Measurements from ENCODE around the gene REG4.

The REG4 gene

DNA sequence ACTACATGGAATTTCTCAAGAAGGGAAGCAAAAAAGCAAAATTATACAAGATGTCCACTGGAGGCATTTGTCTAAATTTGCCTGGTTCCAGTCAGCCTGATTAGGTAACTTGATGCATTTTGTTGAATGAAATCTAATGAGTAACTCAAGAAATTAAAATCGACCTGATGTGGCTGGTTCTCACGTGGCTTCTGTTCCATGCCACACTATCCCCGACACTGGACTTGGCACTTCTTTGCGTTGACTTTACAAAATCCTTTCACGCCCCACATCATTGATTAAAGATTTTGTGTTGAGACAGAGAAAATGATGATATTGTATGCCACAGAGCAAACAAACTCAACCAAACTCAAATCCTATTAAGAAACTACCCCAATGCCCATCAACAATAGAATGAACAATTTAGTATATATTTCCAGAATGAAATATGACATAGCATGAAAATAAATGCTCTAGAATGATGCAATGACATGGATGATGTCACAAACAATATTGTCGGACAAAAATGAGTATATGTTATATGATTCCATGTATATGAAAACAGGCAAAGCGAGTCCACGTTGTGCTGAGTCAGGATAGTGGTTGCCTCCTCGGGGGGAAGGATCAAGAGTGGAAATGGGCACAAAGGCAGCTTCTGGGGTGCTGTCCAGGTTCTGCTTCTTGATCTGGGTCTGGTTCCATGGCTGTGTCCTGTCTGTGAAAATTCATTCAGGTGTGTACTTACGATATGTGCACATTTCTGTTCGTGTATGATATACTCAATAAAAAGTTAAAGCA, 29.6 kb downstream of the REG4 start:
- DNase-seq (ENCODE audit: low read depth, low spot score) = no peak

DNA sequence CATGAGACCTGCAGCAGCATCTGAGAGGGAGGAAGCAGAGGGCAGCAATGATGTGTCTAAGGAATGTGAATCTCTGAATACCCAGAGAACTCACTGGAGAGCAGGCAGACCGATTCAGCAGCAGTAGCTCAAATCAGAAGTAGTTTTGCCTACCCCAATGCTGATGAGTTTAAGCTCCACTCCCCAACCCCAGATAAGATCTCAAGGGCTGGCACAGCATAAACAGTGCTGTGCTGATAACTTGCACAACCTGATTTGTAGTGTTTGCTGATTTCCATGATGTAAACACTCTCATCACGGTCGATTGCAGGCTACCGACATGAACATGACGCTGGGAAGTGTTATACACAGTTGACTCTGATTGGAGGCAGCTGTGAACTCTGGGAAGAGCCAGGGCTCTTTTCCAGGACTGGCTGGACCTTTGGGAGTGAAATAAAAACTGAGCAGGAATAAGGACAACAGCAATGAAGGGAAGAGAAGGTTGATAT, 31.3 kb downstream of the REG4 start:
- no peak for DNase-seq (ENCODE audit: low read depth, low spot score)

DNA sequence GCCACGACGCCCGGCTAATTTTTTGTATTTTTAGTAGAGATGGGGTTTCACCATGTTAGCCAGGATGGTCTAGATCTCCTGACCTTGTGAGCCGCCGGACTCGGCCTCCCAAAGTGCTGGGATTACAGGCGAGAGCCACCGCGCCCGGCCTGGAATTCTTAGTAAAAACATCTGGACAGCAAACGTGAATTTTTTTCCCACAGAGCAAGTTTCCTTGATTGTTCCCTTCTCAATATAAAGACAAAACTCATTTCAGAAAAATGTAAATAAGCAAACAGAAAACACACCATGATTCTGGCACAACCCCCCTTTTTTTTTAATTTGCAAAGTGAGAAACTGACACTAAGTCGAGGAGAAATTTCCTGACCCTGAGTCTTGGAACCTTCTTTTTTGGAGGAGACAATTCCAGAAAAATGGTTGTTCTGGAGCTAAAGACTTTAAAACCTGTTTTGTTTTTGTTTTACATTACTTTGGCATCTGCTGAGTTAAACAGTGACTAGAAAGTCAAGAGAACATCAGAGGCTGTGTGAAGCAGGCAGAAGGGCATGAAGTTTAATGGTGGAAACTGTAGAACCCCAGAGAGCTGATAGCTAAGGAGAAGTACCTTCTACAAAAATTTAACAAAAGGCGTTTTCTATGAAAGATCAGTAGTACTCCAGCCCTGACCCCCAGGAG, 32.2 kb downstream of the REG4 start:
- no peak for DNase-seq (ENCODE audit: low read depth, low spot score)

DNA sequence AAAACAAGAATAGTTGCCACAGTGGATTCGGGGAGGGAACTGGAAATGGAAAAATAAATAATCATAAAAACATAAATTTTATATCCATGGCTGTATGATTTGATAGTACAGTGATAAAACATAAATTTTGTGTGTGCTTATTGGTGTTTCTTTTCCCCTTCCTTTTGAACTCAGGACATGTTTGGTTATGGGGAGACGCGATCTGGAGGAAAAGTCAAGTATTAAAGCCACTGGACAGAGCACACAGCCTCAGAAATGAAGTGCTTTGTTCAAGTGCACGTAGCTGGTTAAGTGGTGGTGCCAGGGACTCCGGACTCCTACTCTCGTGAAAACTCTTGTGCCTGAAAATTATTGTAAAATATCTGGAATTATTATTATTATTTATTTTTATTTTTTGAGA, 32.9 kb downstream of the REG4 start:
- no peak for DNase-seq (ENCODE audit: low read depth, low spot score)

DNA sequence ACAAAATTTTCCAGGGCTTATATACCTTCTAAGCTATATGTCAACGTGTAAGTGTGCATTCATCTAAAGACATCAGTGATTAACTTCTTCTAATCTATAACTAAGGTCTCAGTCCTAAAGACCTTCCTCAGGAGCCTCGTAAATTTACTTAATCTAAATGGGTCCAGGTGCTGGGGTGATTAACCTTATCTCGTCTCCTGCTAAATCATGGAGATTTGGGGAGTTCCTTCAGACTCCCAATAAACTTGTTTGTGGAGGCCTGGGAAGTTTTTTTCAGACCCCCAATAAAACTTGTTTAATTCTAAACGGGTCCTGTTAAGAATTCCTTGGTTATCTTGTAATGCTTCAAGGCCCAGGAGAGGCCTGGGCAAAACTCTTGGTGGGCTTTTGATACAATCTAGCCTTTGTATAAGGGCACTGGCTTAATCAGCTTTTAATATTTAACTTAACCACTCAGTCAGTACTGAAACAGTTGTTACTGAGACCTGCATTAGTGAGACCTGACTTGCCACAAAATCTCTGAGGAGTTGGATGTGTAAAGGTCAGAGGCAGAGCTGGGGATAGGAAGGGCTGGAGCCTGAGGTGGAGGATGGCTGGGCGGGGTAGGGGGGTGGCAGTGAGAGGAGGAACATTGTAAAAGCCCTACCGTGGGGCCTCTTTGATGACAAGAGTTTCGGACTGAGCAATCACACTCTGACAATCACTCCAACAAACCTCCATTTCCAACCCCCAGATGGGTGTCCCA, 36.3 kb downstream of the REG4 start:
- no peak for DNase-seq (ENCODE audit: low read depth, low spot score)

DNA sequence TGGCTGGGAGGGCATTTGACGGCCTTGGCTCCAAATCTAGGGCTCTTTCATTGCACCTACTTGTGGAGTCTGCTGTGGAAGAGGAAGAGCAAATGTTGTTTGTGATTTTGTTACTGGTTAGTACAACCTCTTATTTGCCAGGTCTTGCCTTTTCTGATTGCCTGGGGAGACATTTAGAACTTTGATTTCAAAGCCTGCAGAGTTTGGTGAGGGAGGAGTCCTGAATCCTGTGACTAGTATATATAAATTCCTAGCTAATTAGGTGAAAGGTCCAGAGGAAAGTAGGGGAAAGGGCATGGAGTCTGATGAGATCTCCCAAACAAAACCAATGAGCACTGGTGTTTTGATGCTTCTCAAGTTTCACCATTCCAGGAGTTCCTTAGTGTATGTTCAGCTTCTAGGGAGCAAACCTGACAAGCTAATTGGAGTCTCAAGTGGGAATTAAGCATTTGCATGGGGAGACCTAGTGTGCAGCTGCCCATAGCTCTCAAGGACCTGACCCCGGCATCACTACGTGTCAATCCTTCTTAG, 37.5 kb downstream of the REG4 start:
- no peak for DNase-seq (ENCODE audit: low read depth, low spot score)

DNA sequence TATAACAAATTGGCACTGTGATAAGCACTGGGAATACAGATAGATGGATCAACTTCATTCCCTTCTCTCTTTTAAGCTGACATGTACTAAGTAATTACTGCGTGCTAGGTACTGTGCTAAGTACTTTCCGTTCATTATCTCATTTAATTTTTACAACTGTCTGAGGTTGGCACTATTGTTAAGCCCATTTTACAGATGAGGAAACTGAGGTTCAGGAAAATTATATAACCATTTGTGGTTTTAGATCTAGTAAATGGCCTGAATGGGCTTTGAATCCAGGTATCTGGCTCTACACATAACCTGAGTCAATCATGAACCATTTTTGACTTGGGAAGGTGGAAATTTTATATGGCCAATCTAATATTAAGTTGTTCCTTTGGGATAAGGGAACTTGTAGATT, 39.0 kb downstream of the REG4 start:
- no peak for DNase-seq (ENCODE audit: low read depth, low spot score)

DNA sequence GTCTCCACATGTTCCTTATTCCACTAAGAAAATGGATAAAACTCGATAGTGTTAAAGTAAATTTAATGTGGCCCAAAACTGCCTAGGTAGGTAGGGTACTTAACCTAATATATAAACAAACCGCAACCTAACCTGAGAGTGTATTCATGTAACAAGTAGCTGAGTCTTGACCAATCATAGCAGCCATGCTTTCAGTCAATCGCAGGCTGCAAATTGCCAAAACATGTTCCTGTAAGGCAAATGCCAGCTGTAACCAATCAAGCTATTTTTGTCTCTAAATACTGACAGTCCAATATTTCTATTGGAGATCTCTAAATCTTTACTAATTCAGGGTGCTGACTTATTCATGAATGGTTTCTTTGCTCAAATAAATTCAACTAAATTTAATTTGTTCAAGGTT, 39.5 kb downstream of the REG4 start:
- DNase-seq (ENCODE audit: low read depth, low spot score) = no peak

DNA sequence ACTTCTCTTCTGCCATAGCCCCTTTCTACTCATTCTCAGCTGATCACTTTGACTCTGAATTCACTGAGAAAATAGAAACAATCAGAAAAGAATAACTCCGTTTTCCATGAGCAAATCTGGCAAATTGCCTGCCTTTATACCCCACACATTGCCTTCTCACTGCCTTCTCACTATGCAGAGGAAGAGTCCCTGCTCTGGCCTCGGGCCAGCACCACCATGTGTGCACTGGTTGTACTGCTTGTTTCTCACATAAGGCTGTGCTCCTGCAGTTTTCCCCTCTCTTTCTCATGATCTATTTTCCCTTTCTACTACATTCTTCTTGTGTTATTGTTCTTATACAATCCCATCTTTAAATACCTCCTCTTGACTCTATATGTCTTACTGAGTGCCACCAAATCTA, 40.2 kb downstream of the REG4 start:
- peak; percentile 15 for DNase-seq (ENCODE audit: low read depth, low spot score)

DNA sequence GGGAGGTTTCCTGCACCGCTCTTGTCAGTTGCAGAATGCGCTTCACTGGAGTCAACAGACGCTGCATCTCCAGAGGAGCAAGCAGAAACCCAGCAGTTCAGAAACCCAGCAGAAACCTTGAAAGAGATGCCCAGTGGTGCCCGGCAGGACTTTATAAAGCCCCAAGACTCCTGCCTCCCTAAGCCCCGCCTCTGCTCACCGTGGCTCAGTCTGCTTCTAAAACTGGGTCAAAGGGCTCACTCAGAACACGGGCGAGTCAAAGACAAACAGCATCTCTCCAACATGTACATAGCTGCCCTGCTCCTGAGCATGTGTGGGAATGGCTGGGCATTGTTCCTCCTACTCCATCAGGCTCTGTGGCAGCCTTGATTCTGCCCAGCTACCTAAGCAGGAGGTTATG, 42.5 kb downstream of the REG4 start, which contains the start of gene HMGCS2:
Gene HMGCS2, minus strand, starts transcription at position 128 of the 400 bp plus-strand sequence. Its CDS starts 61 bp downstream, at position 67.
- no peak for DNase-seq (ENCODE audit: low read depth, low spot score)

DNA sequence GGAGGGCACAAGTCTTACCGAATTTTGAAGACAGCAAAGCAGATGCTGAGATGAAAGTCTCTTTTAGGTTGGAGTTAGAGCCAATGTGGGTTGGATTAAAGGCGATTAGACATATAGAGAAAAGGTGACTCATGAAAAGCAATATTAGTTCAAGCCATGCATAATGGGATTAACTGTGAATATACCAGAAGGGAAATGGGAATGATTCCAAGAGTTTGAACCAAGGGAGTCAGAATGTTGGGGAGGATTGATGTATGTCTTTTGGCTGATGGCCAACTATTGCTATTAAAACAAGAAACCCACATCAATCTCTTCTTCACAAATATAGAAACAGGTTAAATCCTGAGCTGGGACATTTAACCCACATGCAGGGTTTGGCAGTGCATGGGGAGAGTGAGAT, 43.8 kb downstream of the REG4 start:
- no peak for DNase-seq (ENCODE audit: low read depth, low spot score)

DNA sequence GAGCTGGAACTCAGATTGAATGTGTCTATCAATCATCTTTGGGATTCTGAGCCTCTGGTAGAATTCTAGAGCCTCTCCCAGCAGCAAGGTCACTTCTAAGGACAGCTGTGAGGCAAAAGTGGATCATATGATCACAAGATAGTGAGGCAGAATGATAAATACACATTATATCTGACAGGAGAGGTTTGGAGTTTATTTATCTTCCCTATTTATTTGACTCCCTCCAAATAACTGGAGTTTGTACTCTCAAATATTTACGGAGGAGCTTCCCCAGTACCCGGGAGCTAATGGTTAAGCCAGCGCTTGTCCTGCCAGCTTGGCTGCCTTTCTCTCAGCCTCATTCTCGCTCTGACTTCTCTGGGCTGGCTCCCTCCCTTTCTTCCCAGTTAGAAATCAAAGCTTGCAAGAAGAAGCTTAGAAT, 44.9 kb downstream of the REG4 start:
- DNase-seq (ENCODE audit: low read depth, low spot score) = no peak

DNA sequence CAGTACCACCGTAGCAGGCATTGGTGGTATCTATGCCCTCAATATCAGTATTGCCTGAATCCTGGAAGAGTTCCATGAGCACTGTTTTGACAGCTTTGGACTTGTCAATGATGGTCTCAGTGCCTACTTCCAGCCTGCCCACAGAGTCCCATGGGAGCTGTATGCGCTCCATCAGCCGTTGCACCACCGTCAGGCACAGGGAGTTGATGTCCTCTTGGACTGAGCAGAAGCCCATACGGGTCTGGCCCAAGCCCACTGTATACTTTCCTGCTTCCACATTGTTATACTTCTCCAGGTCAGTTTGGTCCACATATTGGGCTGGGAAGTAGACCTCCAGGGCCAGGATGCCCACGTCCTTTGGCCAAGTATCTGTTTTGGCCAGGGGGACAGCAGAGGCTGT, 47.0 kb downstream of the REG4 start:
- no peak for DNase-seq (ENCODE audit: low read depth, low spot score)

DNA sequence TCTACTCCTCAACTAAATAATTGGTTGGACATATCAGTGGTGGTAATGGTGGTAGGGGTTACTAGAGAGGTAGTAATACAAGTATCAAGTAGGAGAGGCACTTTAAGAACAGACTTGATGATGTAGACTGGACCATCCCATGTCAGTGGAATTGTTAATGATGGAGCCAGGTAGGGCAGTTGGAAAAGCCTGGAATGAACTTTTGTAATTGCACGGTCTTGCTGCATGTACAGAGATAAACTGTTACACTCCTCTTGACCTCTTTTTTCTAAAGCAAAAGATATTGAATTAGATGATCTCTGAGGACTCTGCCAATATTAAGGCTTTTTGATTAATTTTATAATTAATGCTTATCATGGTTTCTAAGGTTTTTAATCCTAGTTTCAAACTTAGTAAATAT, 48.3 kb downstream of the REG4 start:
- DNase-seq (ENCODE audit: low read depth, low spot score) = no peak

DNA sequence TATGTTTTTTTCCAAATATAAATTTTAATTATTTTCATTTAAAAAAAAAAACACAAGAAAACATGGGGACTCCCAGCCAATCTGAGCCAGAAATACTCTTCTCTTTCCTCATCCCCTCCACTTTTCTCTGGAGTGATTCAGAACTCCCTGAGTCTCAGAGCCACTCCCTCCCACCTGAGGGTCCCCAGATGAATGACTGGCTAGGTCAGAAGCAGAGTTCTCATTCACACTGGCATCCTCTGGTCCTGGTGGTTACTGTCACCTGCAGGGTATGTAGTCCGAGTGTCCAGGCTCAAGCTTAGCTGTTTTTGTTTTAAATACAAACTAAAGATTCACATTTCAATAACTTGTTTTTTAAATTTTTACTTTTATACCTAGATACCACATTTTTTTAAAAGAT, 48.9 kb downstream of the REG4 start:
- DNase-seq (ENCODE audit: low read depth, low spot score) = no peak

DNA sequence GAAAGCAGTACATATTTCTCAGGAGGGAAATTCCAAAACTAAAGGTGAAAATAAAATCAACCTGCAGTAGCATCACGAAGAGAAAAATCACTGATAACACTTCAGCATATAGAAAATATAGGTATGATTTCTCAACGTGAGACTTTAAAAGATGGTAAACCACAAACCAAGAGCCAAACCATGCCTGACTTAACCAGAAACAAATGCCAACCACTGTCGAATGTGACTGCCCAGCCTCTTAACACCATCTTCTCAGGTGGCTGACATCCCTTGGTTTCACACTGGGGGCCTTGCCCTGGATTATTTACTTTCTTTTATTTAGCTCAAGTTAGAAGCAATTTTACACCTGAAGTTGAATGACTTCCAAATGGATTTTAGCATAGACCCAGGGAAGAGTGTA, 52.7 kb downstream of the REG4 start:
- DNase-seq (ENCODE audit: low read depth, low spot score) = no peak

DNA sequence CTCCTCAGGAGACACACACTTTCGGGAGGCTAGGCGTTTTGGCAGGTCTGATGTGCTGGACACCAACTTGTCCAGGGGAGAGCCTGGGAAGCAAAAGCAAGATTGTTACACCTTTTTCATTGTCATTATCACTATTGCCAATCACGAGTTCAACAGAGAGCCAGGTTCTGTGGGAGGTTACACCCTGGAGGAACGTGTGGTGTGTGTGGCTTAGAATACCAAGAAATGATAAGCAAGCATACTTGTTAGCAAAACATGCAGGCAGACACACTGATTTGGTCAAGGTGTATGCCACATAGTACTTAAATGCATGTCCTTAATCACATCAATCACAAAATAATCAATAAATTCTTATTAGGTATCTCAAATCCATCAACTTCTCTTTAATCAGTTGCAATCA, 58.7 kb downstream of the REG4 start:
- no peak for DNase-seq (ENCODE audit: low read depth, low spot score)

DNA sequence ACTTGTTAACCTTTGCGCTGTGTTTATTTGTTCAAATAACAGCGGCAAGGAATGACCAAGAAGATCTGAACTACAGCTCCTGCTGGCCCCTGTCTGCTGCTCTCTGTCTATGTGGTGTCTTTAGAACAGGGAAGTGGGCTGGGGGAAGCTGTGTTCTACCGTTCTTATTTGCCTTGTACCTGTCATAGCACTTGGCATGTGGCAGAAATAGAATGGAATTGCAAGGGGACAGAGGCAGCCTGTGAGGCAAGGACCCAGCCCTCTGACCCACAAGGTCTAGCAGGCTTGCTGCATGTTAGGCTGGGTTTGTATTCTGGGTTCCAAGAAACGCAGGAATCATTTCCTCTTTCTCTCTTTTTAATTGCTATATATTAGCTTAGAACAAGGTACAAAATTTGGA, 63.2 kb downstream of the REG4 start:
- DNase-seq (ENCODE audit: low read depth, low spot score) = no peak

DNA sequence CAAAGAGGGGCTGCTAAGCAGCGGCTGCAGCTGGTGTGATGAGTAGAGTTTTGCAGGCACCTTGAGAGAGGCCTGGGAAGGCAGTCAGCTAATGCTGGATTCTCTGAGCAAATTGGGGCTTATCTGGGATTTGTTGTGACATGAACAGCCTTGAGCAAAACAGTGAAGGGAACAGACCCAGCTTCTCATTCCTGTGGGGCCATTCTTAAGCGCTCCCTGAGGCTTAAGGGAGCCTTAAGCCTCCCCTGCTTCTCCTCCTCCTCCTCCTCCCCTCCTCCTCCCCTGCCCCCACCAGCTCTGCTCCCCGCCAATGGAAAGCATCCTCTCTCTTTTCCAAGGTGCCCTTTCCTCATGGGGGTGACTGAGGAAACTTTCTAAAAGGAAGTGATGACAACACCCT, 63.8 kb downstream of the REG4 start:
- DNase-seq (ENCODE audit: low read depth, low spot score) = no peak

DNA sequence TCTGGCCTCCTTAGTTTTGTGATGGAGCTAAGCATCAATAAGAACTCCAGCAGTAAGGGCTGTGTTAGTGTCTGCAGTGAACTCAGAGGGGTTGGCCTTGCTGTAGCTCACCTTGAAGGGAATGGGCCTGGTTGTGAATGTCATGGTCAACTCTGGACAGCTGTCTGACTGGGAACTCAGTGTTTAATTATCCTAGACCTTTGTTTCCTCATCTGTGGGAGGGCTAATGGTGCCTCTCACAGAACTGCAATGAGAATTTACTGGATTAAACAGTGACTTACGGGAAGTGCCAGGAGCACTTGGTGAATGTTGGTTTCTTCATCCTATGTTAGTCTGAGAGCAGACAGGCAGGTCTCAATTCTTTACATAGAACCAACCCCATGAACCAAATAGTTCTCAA, 66.2 kb downstream of the REG4 start:
- DNase-seq (ENCODE audit: low read depth, low spot score) = no peak

DNA sequence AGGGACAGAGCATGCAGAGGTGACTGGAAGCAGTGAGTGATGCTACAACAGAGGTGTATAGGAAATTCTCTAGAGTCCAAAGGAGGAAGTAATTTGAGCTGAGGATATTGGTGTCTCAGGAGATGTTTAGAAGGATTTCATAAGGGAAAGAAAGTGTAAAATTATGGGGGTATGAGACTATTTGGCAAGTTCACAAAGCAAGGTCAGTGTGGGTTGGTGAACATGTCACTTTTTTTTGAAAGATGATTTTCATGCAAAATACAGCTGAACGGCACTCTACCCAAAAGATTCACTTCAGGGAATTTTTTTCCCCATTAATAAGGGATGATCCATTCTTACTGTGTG, 66.7 kb downstream of the REG4 start:
- no peak for DNase-seq (ENCODE audit: low read depth, low spot score)
